K562 (cell line): ENCODE measurements around the gene HYI. TPM values are rescaled to one million over a fixed set of nuclear protein-coding genes. Genes with fewer than 3 reads are reported as not detected.
A peak's percentile ranks its signal among the peaks of the same experiment; 100 is the strongest.

Source experiments
- ARID1B ChIP-seq: fragments of 450-650 bp; IDR thresholded peaks from 2 replicates; pipeline ENCODE4 v1.6.1; 2016; ENCODE audit warnings: antibody characterized with exemption, mild to moderate bottlenecking, inconsistent platforms
- BCL6 ChIP-seq: fragments of 250-450 bp; sonication (Bioruptor Pico); IDR thresholded peaks from 2 replicates; pipeline ENCODE4 v1.4.0; 2020
- CBFA2T2 ChIP-seq: fragments of 450-650 bp; conservative IDR thresholded peaks from 2 replicates; pipeline ENCODE4 v1.6.1; 2017; ENCODE audit warnings: mild to moderate bottlenecking
- E2F5 ChIP-seq: sonication (generic); formaldehyde crosslinking; IDR thresholded peaks from 2 replicates; pipeline ENCODE4 v1.8.0; 2022; ENCODE audit warnings: mild to moderate bottlenecking, missing genetic modification reagents
- EZH2 ChIP-seq: IDR thresholded peaks from 2 replicates; pipeline ENCODE4 v1.6.1; 2012; ENCODE audit warnings: low read depth, mild to moderate bottlenecking, inconsistent platforms, low read length, borderline replicate concordance
- HEY1 ChIP-seq: fragments of 250-450 bp; sonication (Bioruptor Pico); IDR thresholded peaks from 2 replicates; pipeline ENCODE4 v1.5.0; 2020; ENCODE audit warnings: mild to moderate bottlenecking, moderate library complexity, borderline replicate concordance
- IRF2 ChIP-seq: sonication (generic); formaldehyde crosslinking; IDR thresholded peaks from 2 replicates; pipeline ENCODE4 v1.8.1; 2022; ENCODE audit warnings: mild to moderate bottlenecking, missing genetic modification reagents
- KLF16 ChIP-seq: IDR thresholded peaks from 2 replicates; pipeline ENCODE4 v1.6.1; 2016; ENCODE audit warnings: antibody characterized with exemption
- NFIC ChIP-seq: fragments of 450-650 bp; IDR thresholded peaks from 2 replicates; pipeline ENCODE4 v1.6.1; 2017; ENCODE audit warnings: mild to moderate bottlenecking, inconsistent platforms
- NFXL1 ChIP-seq: fragments of 450-650 bp; formaldehyde crosslinking; IDR thresholded peaks from 2 replicates; pipeline ENCODE4 v1.4.0; 2021; ENCODE audit warnings: mild to moderate bottlenecking
- NR2C2 ChIP-seq, 2 experiments: fragments of 200-800 bp in 1 of 2; sonication (Bioruptor generic) in 1 of 2; sonication (generic) in 1 of 2; formaldehyde crosslinking in 1 of 2; IDR thresholded peaks; 2 replicates each; pipeline versions ENCODE4 v1.6.1 to v1.8.0; 2016 to 2022; ENCODE audit warnings: mild to moderate bottlenecking in 1 of 2, missing compliant biosample characterization in 1 of 2, missing genetic modification characterization in 1 of 2, missing genetic modification reagents in 1 of 2
- POLR2A ChIP-seq: fragments of 450-650 bp; conservative IDR thresholded peaks from 2 replicates; pipeline ENCODE4 v1.6.1; 2016
- POLR2AphosphoS2 ChIP-seq: IDR thresholded peaks from 2 replicates; pipeline ENCODE4 v1.6.1; 2012; ENCODE audit warnings: low read length, improper control_type of control experiment
- SMAD4 ChIP-seq: fragments of 250-450 bp; sonication (Bioruptor Pico); conservative IDR thresholded peaks from 2 replicates; pipeline ENCODE4 v1.8.0; 2021; ENCODE audit warnings: inconsistent platforms, mild to moderate bottlenecking, moderate library complexity
- TCF7 ChIP-seq: sonication (generic); IDR thresholded peaks from 2 replicates; pipeline ENCODE4 v1.6.1; 2016; ENCODE audit warnings: antibody characterized with exemption, borderline replicate concordance
- TEAD4 ChIP-seq, 2 experiments: sonication (generic) in 1 of 2; formaldehyde crosslinking in 1 of 2; IDR thresholded peaks; 2 replicates each; pipeline versions ENCODE4 v1.6.1 to v1.8.0; 2012 to 2022; ENCODE audit warnings: borderline replicate concordance in 1 of 2, inconsistent platforms in 1 of 2, low read length in 1 of 2, mild to moderate bottlenecking in 1 of 2, missing genetic modification reagents in 1 of 2
- ZC3H11A ChIP-seq: IDR thresholded peaks from 2 replicates; pipeline ENCODE4 v1.6.1; 2012; ENCODE audit warnings: low read depth, low read length, improper control_type of control experiment
- ZFP1 ChIP-seq: fragments of 450-650 bp; formaldehyde crosslinking; IDR thresholded peaks from 2 replicates; pipeline ENCODE4 v1.4.0; 2020; ENCODE audit warnings: mild to moderate bottlenecking, mixed read lengths
- ZNF165 ChIP-seq: fragments of 250-450 bp; sonication (Bioruptor Pico); IDR thresholded peaks from 2 replicates; pipeline ENCODE4 v1.4.0; 2020; ENCODE audit warnings: borderline replicate concordance
- ZNF239 ChIP-seq: fragments of 250-450 bp; sonication (Bioruptor Pico); IDR thresholded peaks from 2 replicates; pipeline ENCODE4 v1.4.0; 2020; ENCODE audit warnings: mild to moderate bottlenecking
- ZNF253 ChIP-seq: fragments of 250-450 bp; sonication (Bioruptor Pico); conservative IDR thresholded peaks from 2 replicates; pipeline ENCODE4 v1.6.1; 2021; ENCODE audit warnings: mild to moderate bottlenecking
- ZNF583 ChIP-seq: fragments of 250-450 bp; sonication (Bioruptor Pico); IDR thresholded peaks from 2 replicates; pipeline ENCODE4 v1.4.0; 2020
- polyA plus RNA-seq, 8 experiments: library from polyadenylated mRNA; depleted of rRNA in 4 of 8; stranded (reverse) in 5 of 8; unstranded in 3 of 8; fragments of >200 nt; fragmentation: Nextera tagmentation in 2 of 8; fragmentation: Illumina TruSeq in 1 of 8; extraction: Ambion mirVana in 2 of 8; extraction: Trizol in 1 of 8; gene quantifications; 2 replicates each; pipeline versions ENCODE4 v1.2.1 to v1.2.3, GENCODE V29; 2011 to 2014; ENCODE audit warnings: inconsistent platforms in 1 of 8, missing spikeins in 1 of 8
- total RNA-seq, 7 experiments: library from RNA; depleted of rRNA in 6 of 7; stranded (reverse); fragments of >200 nt in 6 of 7; fragmentation: Illumina TruSeq in 2 of 7; extraction: Trizol in 2 of 7; gene quantifications; 2 replicates each; pipeline versions ENCODE4 v1.2.1 to v1.2.3, GENCODE V29; 2011 to 2021; ENCODE audit warnings: low replicate concordance in 1 of 7

The HYI gene
- total and polyA plus RNA-seq, 9 of the 15 experiments (the other 6 are each of a cell fraction or from before 2014, with no cell fraction given) = 0.04 to 4.1 (median 1.4) TPM; not detected in 1

GRCh38 chr1:43452789-43453441 is 816 bp downstream of the HYI start (continued):
- TF ChIP-seq ZNF583 (no peak), POLR2AphosphoS2 (peak; percentile 52; the same call in 1 of the 2 replicates), SMAD4 (no peak), CBFA2T2 (peak; percentile 80), NFIC (peak; percentile 33; the same call in 1 of the 2 replicates), IRF2 (CRISPR knock-in tag) (no peak), TEAD4 (IDR thresholded peaks at IDR 0.05; ENCODE audit: low read length) (peak; percentile 51; the same call in 1 of the 2 replicates), TEAD4 (CRISPR knock-in tag; IDR thresholded peaks at IDR 0.05; ENCODE audit: borderline replicate concordance) (no peak), ZNF165 (no peak), E2F5 (no peak), ZC3H11A (no peak), ZNF253 (CRISPR knock-in tag) (no peak), HEY1 (no peak), NR2C2 (CRISPR knock-in tag; IDR thresholded peaks at IDR 0.05) (no peak), NR2C2 (tag; IDR thresholded peaks at IDR 0.05) (peak; percentile 64; the same call in 1 of the 2 replicates), ZNF239 (no peak), EZH2 (no peak), BCL6 (CRISPR knock-in tag) (no peak), NFXL1 (CRISPR knock-in tag) (no peak), TCF7 (no peak), ARID1B (peak; percentile 33; the same call in 1 of the 2 replicates), ZFP1 (CRISPR knock-in tag) (no peak), KLF16 (peak; percentile 7; the same call in 1 of the 2 replicates), POLR2A (0 out of 2 replicates have a peak, but pooled peaks have one; percentile 19)
